Measurements from ENCODE around the gene SPATA25. TPM values are rescaled to one million over a fixed set of nuclear protein-coding genes. Genes with fewer than 3 reads are reported as not detected.

The SPATA25 gene
- total and polyA plus RNA-seq, 2 donors (not counting 3 experiments of a cell fraction or from before 2014, with no cell fraction given) = 0.69 to 1.3 TPM

DNA sequence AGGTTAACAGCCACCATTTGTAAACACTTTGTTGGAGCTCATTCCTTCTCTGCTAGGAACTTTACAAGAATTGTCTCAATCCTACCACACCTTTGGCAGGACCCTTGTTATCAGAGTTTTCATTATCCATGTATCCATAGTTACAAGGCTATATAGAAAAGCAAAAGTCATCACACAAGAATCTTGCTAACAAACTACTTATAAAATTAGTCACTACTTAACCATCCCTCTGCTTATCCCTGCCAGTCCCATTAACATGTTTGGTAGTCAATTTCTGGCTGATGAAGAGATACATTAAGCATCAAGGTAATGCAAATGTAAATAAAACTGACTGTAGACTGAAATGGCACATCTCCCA is 19.6 kb downstream of the SPATA25 start:
- TF ChIP-seq FOS (IDR thresholded peaks at IDR 0.05; ENCODE audit: borderline replicate concordance, insufficient read depth, low read length) (no peak), POLR2AphosphoS5 (IDR thresholded peaks at IDR 0.05; ENCODE audit: insufficient read depth, low read depth, low read length) (no peak), JUN (IDR thresholded peaks at IDR 0.05; ENCODE audit: borderline replicate concordance, insufficient read depth, insufficient read length, low read depth) (no peak), POLR2A (IDR thresholded peaks at IDR 0.05; ENCODE audit: low read depth, low read length) (no peak), EZH2 (IDR thresholded peaks at IDR 0.05; ENCODE audit: borderline replicate concordance, low read depth, low read length, severe bottlenecking) (no peak), MYC (IDR thresholded peaks at IDR 0.05; ENCODE audit: low read depth, low read length) (no peak), GATA2 (IDR thresholded peaks at IDR 0.05; ENCODE audit: insufficient read depth, insufficient read length, low read depth, low read length) (no peak)
- TF ChIP-seq, protein P1, sequence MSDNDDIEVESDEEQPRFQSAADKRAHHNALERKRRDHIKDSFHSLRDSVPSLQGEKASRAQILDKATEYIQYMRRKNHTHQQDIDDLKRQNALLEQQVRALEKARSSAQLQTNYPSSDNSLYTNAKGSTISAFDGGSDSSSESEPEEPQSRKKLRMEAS (IDR thresholded peaks at IDR 0.05; ENCODE audit: insufficient read depth, insufficient read length) = no peak
- TF ChIP-seq, protein P2, sequence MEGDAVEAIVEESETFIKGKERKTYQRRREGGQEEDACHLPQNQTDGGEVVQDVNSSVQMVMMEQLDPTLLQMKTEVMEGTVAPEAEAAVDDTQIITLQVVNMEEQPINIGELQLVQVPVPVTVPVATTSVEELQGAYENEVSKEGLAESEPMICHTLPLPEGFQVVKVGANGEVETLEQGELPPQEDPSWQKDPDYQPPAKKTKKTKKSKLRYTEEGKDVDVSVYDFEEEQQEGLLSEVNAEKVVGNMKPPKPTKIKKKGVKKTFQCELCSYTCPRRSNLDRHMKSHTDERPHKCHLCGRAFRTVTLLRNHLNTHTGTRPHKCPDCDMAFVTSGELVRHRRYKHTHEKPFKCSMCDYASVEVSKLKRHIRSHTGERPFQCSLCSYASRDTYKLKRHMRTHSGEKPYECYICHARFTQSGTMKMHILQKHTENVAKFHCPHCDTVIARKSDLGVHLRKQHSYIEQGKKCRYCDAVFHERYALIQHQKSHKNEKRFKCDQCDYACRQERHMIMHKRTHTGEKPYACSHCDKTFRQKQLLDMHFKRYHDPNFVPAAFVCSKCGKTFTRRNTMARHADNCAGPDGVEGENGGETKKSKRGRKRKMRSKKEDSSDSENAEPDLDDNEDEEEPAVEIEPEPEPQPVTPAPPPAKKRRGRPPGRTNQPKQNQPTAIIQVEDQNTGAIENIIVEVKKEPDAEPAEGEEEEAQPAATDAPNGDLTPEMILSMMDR (IDR thresholded peaks at IDR 0.05; ENCODE audit: extremely low read depth in 1 of 2, insufficient read depth in 1 of 2, low read depth in 1 of 2, low read length in 2 of 2) = no peak
- Histone ChIP-seq H3K9ac (replicated peaks; ENCODE audit: extremely low read depth, insufficient read depth, low read length) (no peak overlapping the region), H3K79me2 (ENCODE audit: control insufficient read depth, insufficient read depth, low read length) (no peaks in the 10 kb centered on the region), H2AFZ (ENCODE audit: low read depth, low read length) (no peak overlapping the region), H3K4me2 (ENCODE audit: insufficient read depth, low read length) (no peak overlapping the region), H4K20me1 (replicated peaks; ENCODE audit: control insufficient read depth, extremely low read depth, insufficient read depth, low read length) (no peaks in the 10 kb centered on the region), H3K36me3 (ENCODE audit: control insufficient read depth in 2 of 2, extremely low read depth in 1 of 2, insufficient read depth in 2 of 2, low read length in 2 of 2) (no peaks in the 10 kb centered on the region), H3K27me3 (ENCODE audit: control insufficient read depth in 2 of 2, insufficient read depth in 2 of 2, low read length in 2 of 2) (no peaks in the 10 kb centered on the region), H3K27ac (ENCODE audit: insufficient read depth, low read depth, low read length) (no peak overlapping the region), H3K9me1 (replicated peaks; ENCODE audit: control insufficient read depth, extremely low read depth, insufficient read depth, low read length) (no peaks in the 10 kb centered on the region), H3K4me3 (replicated peaks in 1 of 3; ENCODE audit: insufficient read depth in 1 of 3, low read depth in 1 of 3, low read length in 3 of 3) (no peak overlapping the region), H3K9me3 (replicated peaks; ENCODE audit: control insufficient read depth, insufficient read depth, low read length) (no peaks in the 10 kb centered on the region), H3K4me1 (ENCODE audit: control insufficient read depth, extremely low read depth, insufficient read depth, low read length) (no peaks in the 10 kb centered on the region)
- POLR2A ChIA-PET = interaction anchor here (2.2 kb wide), 1 partner anchor 13 kb away, joined by 9 read pairs; the partner anchor contains the start of gene ZSWIM1
- DNase-seq (ENCODE audit: low read depth, low spot score) (peak; percentile 17), FAIRE-seq (no peak)
- dilution Hi-C loops (cut with MboI; ENCODE audit: extremely low pct_ligation_motif_present, low sequenced_read_pairs) (no loop called here), intact Hi-C loops (cut with micrococcal nuclease) (no loop called here)
- CTCF ChIA-PET = interaction anchor here (1.9 to 2.0 kb wide), 2 partner anchors 23 to 44 kb away, joined by 5 to 6 read pairs; partner anchors contain the start of genes CTSA and NEURL2
- BruUV-seq (replicated peaks) = no TSS peak
